ENCODE data around the gene CDH2. TPM values are rescaled to one million over a fixed set of nuclear protein-coding genes. Genes with fewer than 3 reads are reported as not detected.

The CDH2 gene
- total RNA-seq = 10 to 100 TPM in 1 of 3 donors, under 1 TPM in 2; 0.63 to 11.0 (median 0.67) TPM
- long read RNA-seq, donor 1, full-length matches to known transcripts = 10 of 14 reads
- long read RNA-seq, donor 1, partial matches to known transcripts = 3 of 14 reads
- long read RNA-seq, donor 1, other reads (novel, unspliced or antisense) = 1 of 14 reads
- long read RNA-seq, donor 2 = 0 reads

DNA sequence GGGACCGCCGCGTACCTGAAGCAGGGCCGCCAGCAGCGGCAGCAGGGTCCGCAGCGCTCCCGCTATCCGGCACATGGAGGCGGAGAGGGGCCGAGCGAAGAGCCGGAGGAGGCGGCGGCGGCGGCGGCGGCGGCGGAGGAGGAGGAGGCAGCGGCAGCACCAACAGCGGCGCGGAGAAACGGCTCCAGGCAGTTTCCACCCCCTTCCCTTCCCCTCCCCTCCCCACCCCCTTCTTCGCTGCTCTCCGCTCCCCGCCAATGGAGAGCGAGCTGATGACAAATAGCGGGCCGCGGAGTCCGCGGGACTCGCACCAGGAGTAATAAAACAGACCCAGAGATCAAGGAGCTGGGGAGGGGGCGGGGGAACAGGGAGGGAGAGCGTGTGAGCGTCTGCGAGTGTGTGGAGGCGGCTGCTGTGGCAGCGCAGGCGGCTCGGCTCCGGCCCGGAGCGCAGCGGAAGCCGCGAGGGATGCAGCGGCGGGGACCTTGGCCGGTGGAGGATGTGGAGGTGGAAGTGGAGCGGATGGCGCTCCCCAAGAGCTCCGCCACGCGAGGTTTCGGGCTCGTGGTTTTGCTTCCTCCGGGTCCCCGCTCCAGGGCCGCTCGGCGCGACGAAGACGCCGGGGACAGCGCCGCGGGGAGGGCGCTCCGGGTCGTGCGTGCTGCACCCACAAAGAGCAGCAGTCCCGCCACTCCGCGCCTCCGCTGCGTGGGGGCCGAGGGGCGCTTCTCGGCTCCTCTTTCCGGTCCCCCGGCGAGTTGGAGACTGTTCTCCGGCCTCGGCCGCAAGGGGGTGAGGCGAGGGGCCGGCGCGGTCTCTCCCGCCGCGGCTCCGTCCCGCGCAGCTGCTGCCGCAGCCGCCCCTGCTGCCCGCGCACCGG lies at the start of gene CDH2:
TSS of gene CDH2 (minus strand) at position 183 of the 880 bp plus-strand sequence. CDS start at position 75, 108 bp downstream.
- Histone ChIP-seq H3K9me3 (no peaks in the 10 kb centered on the region), H3K4me1 (ENCODE audit: low read depth) (peaks cover 4% of the 10 kb centered on the region), H3K36me3 (ENCODE audit: low read depth) (no peaks in the 10 kb centered on the region), H3K4me3 (no peak within 1 kb of the TSS)
- intact Hi-C loops (cut with DNase I, micrococcal nuclease) = no loop called here
- DNase-seq (no peak), ATAC-seq (peak; percentile 37)
- TF ChIP-seq, protein P1, sequence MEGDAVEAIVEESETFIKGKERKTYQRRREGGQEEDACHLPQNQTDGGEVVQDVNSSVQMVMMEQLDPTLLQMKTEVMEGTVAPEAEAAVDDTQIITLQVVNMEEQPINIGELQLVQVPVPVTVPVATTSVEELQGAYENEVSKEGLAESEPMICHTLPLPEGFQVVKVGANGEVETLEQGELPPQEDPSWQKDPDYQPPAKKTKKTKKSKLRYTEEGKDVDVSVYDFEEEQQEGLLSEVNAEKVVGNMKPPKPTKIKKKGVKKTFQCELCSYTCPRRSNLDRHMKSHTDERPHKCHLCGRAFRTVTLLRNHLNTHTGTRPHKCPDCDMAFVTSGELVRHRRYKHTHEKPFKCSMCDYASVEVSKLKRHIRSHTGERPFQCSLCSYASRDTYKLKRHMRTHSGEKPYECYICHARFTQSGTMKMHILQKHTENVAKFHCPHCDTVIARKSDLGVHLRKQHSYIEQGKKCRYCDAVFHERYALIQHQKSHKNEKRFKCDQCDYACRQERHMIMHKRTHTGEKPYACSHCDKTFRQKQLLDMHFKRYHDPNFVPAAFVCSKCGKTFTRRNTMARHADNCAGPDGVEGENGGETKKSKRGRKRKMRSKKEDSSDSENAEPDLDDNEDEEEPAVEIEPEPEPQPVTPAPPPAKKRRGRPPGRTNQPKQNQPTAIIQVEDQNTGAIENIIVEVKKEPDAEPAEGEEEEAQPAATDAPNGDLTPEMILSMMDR (IDR thresholded peaks at IDR 0.05) = no peak

DNA sequence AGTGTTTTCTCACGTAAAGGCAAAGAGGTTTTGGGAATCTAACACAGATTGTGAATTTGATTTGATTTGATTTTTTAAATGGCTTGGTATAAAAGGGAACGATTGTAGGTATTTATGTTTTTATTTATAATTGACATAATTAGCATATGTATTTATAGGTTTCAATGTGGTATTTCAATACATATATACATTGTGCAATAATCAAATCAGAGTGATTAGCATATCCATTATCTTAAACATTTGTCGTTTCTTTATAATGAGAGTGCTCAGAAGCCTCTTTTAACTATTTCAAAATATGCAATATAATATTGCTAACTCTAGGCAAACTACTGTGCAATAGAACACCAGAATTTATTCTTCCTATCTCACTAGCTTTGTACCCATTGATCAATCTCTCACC lies 35.1 kb upstream of the CDH2 start:
- Histone ChIP-seq H3K9me3 (no peaks in the 10 kb centered on the region), H3K4me1 (ENCODE audit: low read depth) (no peaks in the 10 kb centered on the region), H3K36me3 (ENCODE audit: low read depth) (no peaks in the 10 kb centered on the region), H3K4me3 (no peak overlapping the region)
- intact Hi-C loops (cut with DNase I, micrococcal nuclease) = no loop called here
- ATAC-seq (no peak), DNase-seq (no peak)
- TF ChIP-seq, protein P1 (IDR thresholded peaks at IDR 0.05) = no peak

DNA sequence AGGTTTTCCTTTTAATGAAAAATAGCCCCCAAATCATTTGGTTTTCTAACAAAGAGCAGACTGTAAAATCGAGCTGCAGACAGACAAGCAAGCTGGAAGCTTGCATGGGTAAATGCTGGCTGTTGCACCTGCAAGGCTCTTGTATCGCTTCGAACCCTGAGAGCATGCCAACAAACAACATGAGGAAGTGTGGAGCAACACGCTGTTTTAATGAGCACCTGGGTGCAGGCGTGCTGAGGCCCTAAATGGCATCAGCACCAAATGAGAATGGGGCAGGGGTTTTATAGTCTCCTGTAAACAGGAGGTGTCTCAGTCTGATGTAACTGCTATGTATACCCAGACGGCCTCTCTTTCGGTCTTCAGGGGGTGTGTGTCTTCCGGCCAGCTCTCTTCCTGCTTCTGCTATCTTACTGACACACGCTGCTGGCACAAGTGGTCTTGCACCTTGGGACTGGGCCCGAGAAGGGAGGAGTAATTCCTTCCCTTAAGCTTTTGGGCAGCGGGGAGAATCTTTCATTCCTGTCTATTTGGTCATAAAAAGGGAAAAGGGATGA lies 31.9 kb upstream of the CDH2 start:
- TF ChIP-seq, protein P1 (IDR thresholded peaks at IDR 0.05) = no peak
- no peaks in the 10 kb centered on the region for H3K36me3 ChIP-seq (ENCODE audit: low read depth)
- no peak overlapping the region for H3K4me3 ChIP-seq
- no peaks in the 10 kb centered on the region for H3K9me3 ChIP-seq
- DNase-seq (no peak), ATAC-seq (no peak)
- no peaks in the 10 kb centered on the region for H3K4me1 ChIP-seq (ENCODE audit: low read depth)
- intact Hi-C loops (cut with DNase I, micrococcal nuclease) = no loop called here

DNA sequence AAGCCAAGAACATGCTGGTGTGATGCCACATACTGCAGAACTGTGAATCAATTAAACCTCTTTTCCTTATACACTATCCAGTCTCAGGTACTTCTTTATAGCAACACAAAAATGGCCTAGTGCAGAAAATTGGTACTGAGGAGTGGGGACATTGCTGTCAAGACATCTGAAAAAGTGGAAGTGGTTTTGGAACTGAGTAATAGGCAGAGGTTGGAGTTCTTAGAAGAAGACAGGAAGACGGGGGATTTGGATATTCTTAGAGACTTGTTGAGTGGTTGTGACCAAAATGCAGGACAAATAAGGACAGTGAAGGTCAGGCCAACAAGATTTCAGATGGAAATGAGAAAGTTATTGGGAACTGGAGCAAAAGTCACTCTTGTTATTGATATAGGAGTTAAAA lies 31.3 kb upstream of the CDH2 start:
- DNase-seq (no peak), ATAC-seq (no peak)
- no peaks in the 10 kb centered on the region for H3K9me3 ChIP-seq
- H3K4me3 ChIP-seq = no peak overlapping the region
- intact Hi-C loops (cut with DNase I, micrococcal nuclease) = no loop called here
- H3K4me1 ChIP-seq (ENCODE audit: low read depth) = no peaks in the 10 kb centered on the region
- TF ChIP-seq, protein P1 (IDR thresholded peaks at IDR 0.05) = no peak
- H3K36me3 ChIP-seq (ENCODE audit: low read depth) = no peaks in the 10 kb centered on the region

DNA sequence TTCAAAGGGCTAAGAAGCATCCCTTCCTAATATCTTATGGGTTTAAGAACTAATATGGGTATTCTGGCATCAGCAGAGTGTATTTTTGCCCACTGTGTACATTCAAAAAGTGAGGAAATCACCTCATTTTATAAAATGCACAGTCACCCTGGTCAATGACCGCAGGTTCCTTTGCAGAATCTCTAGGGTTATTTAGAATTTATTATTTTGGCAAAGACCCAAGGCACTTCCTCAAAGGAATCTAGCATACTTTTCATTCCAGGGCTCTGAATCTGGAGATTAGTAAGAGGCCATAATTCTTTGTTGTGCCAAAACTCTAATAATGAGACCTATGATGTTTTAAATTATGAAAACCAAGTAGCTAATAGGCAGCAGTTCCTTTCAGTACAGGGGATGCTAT lies 27.2 kb upstream of the CDH2 start:
- no peak for ATAC-seq
- TF ChIP-seq, protein P1 (IDR thresholded peaks at IDR 0.05) = no peak
- intact Hi-C loops (cut with DNase I, micrococcal nuclease) = no loop called here
- H3K4me1 ChIP-seq (ENCODE audit: low read depth) = no peaks in the 10 kb centered on the region
- no peak for DNase-seq
- no peaks in the 10 kb centered on the region for H3K9me3 ChIP-seq
- no peaks in the 10 kb centered on the region for H3K36me3 ChIP-seq (ENCODE audit: low read depth)
- H3K4me3 ChIP-seq = no peak overlapping the region

Measured in mucosa of descending colon (tissue), 3 donors.